IMR-90 (cell line): ENCODE data around the gene SNX1. TPM values are rescaled to one million over a fixed set of nuclear protein-coding genes. Genes with fewer than 3 reads are reported as not detected.

Experiments
- microRNA-seq, 2 experiments: library from miRNA; stranded (forward) in 1 of 2; unstranded in 1 of 2; fragments of 10-50 nt in 1 of 2; fragments of <30 nt in 1 of 2; gene quantifications in 1 of 2; microRNA quantifications in 1 of 2; one replicate each; pipeline versions ENCODE3 to v1.1.0; 2013 to 2020; ENCODE audit not compliant: insufficient read depth in 1 of 2, insufficient read length in 1 of 2, unreplicated experiment in 1 of 2
- polyA plus RNA-seq, 3 experiments: library from polyadenylated mRNA; depleted of rRNA; stranded (reverse); fragments of >200 nt; gene quantifications; 2 replicates each; pipeline ENCODE4 v1.2.3, GENCODE V29; 2012; ENCODE audit warnings: low replicate concordance in 1 of 3
- small RNA-seq, 5 experiments: library from RNA; depleted of rRNA; stranded (forward); fragments of <200 nt; gene quantifications; one replicate each; pipeline ENCODE3, GENCODE V24; 2012
- total RNA-seq: library from RNA; depleted of rRNA; stranded (reverse); fragments of >200 nt; gene quantifications from 2 replicates; pipeline ENCODE4 v1.2.3, GENCODE V29; 2012; rRNA removed

Gene SNX1
- total and polyA plus RNA-seq, 2 of the 4 experiments (the other 2 are of a cell fraction): 35.3 to 72.3 TPM

Small RNAs within 50 kb of the gene (microRNA-seq; reads per million reads assigned to microRNA genes)
- gene RF00019 (ENCODE audit: insufficient read depth, insufficient read length): not detected

Small RNAs within 50 kb of the gene (small RNA-seq; reads per million reads assigned to genes)
- gene RF00019: 0 reads per million in 5 experiments

Other genes with a start within 250 kb of the SNX1 start
- gene DAPK2, start 49.5 kb upstream of the SNX1 start, total RNA-seq: 0.28 and 0.36 TPM in 2 replicates
- 0.34 and 0.96 TPM in 2 replicates for gene DAPK2, start 49.5 kb upstream of the SNX1 start, polyA plus RNA-seq (2012; rRNA removed)
- 36.7 and 69.4 TPM in 2 replicates for gene CIAO2A, start 2.1 kb upstream of the SNX1 start, total RNA-seq
- gene CIAO2A, start 2.1 kb upstream of the SNX1 start, polyA plus RNA-seq (2012; rRNA removed): 34.6 and 38.3 TPM in 2 replicates
- gene SNX22, start 55.7 kb downstream of the SNX1 start, total RNA-seq: under 0.01 and 0.18 TPM in 2 replicates
- 0.04 and 0.12 TPM in 2 replicates for gene SNX22, start 55.7 kb downstream of the SNX1 start, polyA plus RNA-seq (2012; rRNA removed)
- gene PPIB, start 67.0 kb downstream of the SNX1 start, total RNA-seq: 1,601 and 1,682 TPM in 2 replicates
- gene PPIB, start 67.0 kb downstream of the SNX1 start, polyA plus RNA-seq (2012; rRNA removed): 1,358 and 1,517 TPM in 2 replicates